Progenitor cell of endocrine pancreas (in vitro differentiated cells): Measurements from ENCODE around the gene ST7. TPM values are rescaled to one million over a fixed set of nuclear protein-coding genes. Genes with fewer than 3 reads are reported as not detected.

ENCODE experiments used
- DNase-seq: peaks from one replicate; pipeline ENCODE4 v3.0.0; 2021; ENCODE audit warnings: low spot score; ENCODE audit not compliant: unreplicated experiment
- H3K27ac Mint-ChIP-seq: 2 replicates; pipeline ENCODE4 v1.8.0; 2021; ENCODE audit warnings: mild to moderate bottlenecking, moderate library complexity, mixed read lengths
- H3K27me3 Mint-ChIP-seq: 2 replicates; pipeline ENCODE4 v1.8.0; 2021; ENCODE audit warnings: mixed read lengths
- H3K36me3 Mint-ChIP-seq: 2 replicates; pipeline ENCODE4 v1.8.0; 2022; ENCODE audit warnings: mixed read lengths; ENCODE audit not compliant: insufficient read depth
- H3K4me1 Mint-ChIP-seq: 2 replicates; pipeline ENCODE4 v1.8.0; 2021; ENCODE audit warnings: low read depth, mixed read lengths
- H3K4me3 Mint-ChIP-seq: 2 replicates; pipeline ENCODE4 v1.8.0; 2021; ENCODE audit warnings: low read depth, mild to moderate bottlenecking, moderate library complexity, mixed read lengths
- H3K9me3 Mint-ChIP-seq: 2 replicates; pipeline ENCODE4 v1.8.0; 2021; ENCODE audit warnings: low read depth, mixed read lengths
- CTCF ChIP-seq: fragments of 200-600 bp; sonication (generic); IDR thresholded peaks from one replicate; pipeline ENCODE4 v1.5.0; 2021; ENCODE audit warnings: antibody characterized with exemption, mild to moderate bottlenecking; ENCODE audit not compliant: unreplicated experiment
- total RNA-seq: library from RNA; stranded (reverse); gene quantifications from 2 replicates; pipeline ENCODE4 v1.2.1, GENCODE V29; 2021

ST7 gene
- total RNA-seq, 1 donor from 2014 or later = 24.8 TPM

- H3K27ac Mint-ChIP-seq = no peak overlapping the region
- no peak for TF ChIP-seq CTCF
- no peaks in the 10 kb centered on the region for H3K27me3 Mint-ChIP-seq
- no peak for DNase-seq
- peaks cover 2% of the 10 kb centered on the region for H3K4me1 Mint-ChIP-seq
- no peaks in the 10 kb centered on the region for H3K9me3 Mint-ChIP-seq
- no peak overlapping the region for H3K4me3 Mint-ChIP-seq
- peaks cover 14% of the 10 kb centered on the region for H3K36me3 Mint-ChIP-seq
Observed at GRCh38 chr7:117138495-117138894, 185.2 kb downstream of the ST7 start.

- Mint-ChIP-seq H3K27ac (no peak overlapping the region), H3K36me3 (peaks cover 12% of the 10 kb centered on the region), H3K4me3 (no peak overlapping the region), H3K27me3 (no peaks in the 10 kb centered on the region), H3K9me3 (no peaks in the 10 kb centered on the region), H3K4me1 (peaks cover 2% of the 10 kb centered on the region)
- TF ChIP-seq CTCF = no peak
- no peak for DNase-seq
Observed at GRCh38 chr7:117138981-117139380, 185.7 kb downstream of the ST7 start.

GRCh38 chr7:117139397-117139984 lies 186.2 kb downstream of the ST7 start:
- no peak for TF ChIP-seq CTCF
- peaks cover 2% of the 10 kb centered on the region for H3K4me1 Mint-ChIP-seq
- no peak for DNase-seq
- no peak overlapping the region for H3K4me3 Mint-ChIP-seq
- H3K36me3 Mint-ChIP-seq = peaks cover 7% of the 10 kb centered on the region
- H3K27ac Mint-ChIP-seq = no peak overlapping the region
- H3K27me3 Mint-ChIP-seq = no peaks in the 10 kb centered on the region
- H3K9me3 Mint-ChIP-seq = no peaks in the 10 kb centered on the region

GRCh38 chr7:117140921-117141320 lies 187.6 kb downstream of the ST7 start:
- TF ChIP-seq CTCF = no peak
- Mint-ChIP-seq H3K27me3 (no peaks in the 10 kb centered on the region), H3K9me3 (no peaks in the 10 kb centered on the region), H3K4me1 (peaks cover 2% of the 10 kb centered on the region), H3K4me3 (no peak overlapping the region), H3K27ac (no peak overlapping the region), H3K36me3 (peaks cover 6% of the 10 kb centered on the region)
- DNase-seq = no peak

GRCh38 chr7:117143066-117143465 lies 189.8 kb downstream of the ST7 start:
- TF ChIP-seq CTCF = no peak
- DNase-seq = no peak
- no peak overlapping the region for H3K4me3 Mint-ChIP-seq
- H3K27ac Mint-ChIP-seq = no peak overlapping the region
- H3K4me1 Mint-ChIP-seq = peaks cover 8% of the 10 kb centered on the region
- peaks cover 6% of the 10 kb centered on the region for H3K36me3 Mint-ChIP-seq
- no peaks in the 10 kb centered on the region for H3K9me3 Mint-ChIP-seq
- no peaks in the 10 kb centered on the region for H3K27me3 Mint-ChIP-seq
